ENCODE results near the gene JUN.

Gene JUN

DNA sequence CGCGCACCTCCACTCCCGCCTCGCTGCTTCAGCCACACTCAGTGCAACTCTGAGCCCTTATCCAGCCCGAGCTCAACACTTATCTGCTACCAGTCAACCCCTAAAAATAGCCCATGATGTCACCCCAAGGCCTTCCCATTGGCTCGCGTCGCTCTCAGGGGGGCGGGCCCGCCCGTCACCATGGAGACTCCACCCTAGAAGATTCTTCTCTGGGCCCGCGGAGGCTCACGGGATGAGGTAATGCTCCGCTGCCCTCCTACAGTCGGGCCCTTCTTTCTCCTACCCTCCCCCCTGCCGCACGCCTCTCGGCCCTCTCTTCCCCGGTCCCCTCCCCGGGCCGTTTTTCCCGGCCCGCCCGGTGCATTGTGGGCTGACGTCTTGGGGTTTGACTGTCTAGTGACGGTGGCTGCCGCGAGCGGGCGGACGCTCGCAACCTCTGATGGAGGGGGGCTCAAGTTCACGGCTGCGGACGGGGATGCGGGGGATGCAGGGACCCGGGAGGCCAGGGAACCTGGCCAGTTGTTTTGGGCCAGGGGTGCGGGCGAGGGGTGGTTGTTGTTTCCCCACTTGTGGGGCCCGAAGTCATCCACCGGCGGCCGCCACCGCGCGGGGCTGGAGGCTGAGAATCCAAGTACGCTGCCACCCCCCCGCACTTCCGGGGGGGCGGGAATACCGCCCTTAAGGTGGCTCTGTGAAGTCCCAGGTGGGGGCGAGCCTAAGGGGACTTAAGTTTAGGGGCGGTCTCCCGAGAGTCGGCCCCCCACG, at the start of gene JUN:
Gene JUN (minus strand): TSS at position 55 of the 765 bp plus-strand sequence. CDS start 977 bp downstream, outside the sequence.
- peak; percentile 96 to 98 for DNase-seq

- no peak for DNase-seq
Measured at GRCh38 chr1:58833166-58833565, 49.3 kb upstream of the JUN start.

DNA sequence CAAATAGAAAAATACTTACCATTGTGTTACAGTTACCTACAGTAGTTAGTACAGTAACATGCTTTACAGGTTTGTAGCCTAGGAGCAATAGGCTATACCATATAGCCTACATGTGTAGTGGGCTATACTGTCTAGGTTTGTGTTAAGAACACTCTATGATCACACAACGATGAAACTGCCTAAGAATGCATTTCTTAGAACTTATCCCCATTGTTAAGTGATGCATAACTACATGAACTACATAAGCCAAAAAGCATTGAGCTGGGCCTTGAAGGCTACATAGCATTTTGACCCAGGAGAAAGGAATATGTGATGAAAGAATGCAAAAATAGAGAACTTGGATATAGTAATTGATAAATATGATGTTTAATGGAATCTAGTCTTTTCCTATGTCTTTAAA, 46.4 kb upstream of the JUN start:
- no peak for DNase-seq

DNA sequence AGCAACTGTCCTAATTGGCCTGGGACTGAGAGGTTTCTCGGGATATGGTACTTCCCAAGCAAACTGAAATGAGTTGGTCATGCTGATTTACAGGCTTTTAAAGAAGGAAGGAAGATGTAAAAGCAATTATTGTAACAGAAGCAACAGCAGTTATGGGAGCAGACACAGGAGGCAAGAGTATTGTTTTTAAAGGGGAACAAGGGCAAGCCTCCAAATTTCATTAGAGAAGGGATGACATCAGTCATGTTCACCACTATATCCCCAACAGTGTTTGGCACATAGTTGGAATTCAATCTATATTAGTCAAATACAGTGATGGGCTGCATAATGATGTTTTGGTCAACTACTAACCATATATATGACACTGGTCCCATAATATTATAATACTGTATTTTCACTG, 46.0 kb upstream of the JUN start:
- DNase-seq: no peak

DNA sequence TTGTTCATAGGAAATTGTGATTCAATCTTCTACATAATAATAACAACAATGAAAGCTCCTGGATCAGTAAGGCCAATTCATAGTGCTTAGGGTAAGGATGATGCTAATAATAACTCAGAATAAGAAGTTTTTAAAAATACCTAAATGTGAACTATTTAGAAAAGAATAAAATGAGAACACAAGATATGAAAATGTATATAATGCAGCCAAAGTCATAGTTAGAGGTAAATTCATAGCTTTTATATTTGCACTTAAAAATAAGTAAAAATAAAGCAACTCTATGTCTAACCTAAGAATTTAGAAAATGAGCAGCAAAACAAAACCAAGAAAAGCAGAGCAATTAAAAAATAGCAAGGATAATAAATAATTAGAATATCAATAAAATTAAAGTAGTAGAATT, 43.5 kb upstream of the JUN start:
- DNase-seq: no peak

DNA sequence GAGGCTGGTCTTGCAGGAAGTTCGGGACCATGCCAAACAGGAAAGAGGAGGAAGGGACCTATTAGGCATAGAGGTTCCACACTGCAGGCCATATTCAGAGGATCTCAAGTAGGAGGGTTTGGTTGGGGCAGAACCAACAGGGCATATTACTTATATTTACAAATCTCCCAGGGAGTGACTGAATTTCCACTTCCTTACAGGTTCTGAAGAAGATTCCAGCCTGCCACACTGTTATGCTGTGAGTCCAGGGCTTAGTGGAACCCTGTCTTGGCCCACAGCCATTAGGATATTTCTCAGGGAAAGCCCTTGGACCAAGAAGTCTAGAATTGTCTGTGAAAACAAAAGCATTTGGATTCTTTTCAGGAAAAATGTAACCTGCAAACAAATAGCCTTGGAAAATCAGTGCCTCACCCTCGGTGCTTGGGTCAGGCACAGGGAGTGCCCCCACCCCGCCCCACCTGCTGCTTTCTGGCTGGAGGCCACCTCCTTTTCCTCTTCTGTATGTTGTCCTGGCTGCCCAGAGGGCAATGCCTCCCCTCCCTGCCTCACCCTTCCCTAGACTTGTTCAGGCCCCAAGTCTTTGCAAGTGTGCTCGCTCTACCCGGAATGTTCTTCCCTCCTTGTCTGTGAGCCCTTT, 41.0 kb upstream of the JUN start:
- DNase-seq: no peak

DNA sequence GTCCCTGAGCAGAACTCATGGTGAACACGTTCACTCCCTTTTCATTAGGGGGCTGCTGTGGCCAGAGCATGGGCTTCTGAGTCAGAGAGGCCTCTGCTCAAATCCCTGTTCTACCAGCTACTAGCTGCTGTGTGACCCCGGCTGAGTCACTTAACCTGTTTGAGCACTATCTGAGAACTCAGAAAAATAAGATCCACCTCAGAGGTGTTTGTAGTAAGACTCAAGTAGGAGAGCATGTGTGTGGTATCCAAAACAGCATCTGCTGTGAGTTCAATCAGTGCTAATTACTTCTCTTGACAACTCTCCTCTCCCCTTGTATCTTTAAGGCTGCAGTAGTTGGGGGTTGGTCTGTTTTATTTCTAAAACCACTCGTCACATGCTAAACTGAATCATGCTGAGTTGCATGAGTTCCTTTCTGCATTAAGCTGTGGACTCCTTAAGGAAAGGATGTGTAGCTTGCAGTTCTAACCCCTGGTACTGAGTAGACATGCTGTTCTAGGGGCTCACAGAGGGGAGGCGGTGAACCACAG, 39.7 kb upstream of the JUN start:
- DNase-seq: no peak

GRCh38 chr1:58821309-58821708, 37.5 kb upstream of the JUN start:
- DNase-seq: no peak

- DNase-seq: no peak
Measured at GRCh38 chr1:58818976-58819375, 35.1 kb upstream of the JUN start.

DNA sequence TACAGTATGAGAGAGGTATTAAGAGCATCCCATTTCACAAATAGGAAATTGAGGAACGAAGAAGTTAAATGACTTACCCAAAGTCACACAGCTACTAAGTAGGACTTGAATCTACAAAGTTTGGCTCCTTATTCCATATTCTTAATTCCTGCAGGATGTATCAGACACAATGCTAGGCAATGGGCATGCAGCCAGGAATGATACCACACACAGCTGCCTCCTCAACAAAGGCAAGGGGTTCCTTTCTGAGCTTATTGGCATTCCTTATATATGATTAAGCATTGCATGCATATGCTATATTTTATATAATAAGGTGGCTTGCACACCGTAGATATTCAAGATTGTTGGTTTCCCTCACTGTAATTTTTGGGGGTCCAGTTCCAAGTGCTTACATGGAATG, 34.2 kb upstream of the JUN start:
- DNase-seq: no peak

GRCh38 chr1:58816747-58817221, 32.9 kb upstream of the JUN start:
- no peak for DNase-seq

GRCh38 chr1:58816072-58816746, 32.4 kb upstream of the JUN start:
- peak; percentile 85 to 88 for DNase-seq

DNA sequence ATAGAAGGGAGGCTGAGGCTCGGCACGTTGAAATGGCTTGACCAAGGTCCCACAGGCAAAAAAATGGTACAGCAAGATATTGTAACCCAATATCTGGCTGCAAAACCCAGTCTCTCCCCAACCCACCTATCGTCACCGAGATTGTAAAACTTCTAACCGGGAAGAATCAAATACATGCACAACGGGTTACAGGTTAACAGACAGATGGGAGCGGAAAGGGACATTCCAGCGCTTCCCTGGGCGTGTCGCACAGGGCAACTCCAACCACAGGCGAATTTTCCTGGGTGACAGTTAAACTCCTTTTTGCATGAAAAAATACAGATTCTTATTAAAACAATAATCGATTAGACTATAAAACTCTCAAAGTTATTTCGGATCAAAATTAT, 31.8 kb upstream of the JUN start:
- peak in 1 of 2 experiments; percentile 15 for DNase-seq

DNA sequence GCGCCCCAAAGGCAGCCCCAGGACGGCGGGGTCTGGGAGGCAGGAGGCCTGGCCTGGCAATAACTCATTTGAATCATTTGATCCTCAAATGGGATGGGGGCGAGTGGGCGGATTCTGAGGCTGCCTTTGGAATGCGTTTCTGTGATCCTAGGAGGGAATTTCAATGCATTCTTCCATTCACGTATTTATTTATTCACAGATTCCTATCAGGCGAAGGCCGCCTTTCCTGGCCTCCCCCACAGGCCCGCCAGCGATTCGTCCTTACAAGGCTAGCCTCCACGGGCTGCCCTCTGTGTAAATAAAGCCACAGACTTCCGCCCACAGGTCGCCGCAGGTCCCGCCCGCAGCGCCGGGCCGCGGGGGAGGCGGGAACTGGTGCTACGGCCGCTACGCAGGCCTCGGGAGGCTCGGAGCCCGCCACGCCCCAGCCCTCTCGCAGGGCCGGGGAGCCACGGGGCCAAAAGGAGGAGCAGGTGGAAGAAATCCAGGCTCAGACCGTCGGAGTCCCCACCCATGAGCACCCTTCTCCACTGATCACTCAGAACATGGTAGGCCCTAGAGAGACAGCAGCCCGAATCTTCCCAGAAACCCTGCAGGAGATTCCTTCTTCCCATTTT, 31.3 kb upstream of the JUN start:
- DNase-seq: peak; percentile 62 to 76

DNA sequence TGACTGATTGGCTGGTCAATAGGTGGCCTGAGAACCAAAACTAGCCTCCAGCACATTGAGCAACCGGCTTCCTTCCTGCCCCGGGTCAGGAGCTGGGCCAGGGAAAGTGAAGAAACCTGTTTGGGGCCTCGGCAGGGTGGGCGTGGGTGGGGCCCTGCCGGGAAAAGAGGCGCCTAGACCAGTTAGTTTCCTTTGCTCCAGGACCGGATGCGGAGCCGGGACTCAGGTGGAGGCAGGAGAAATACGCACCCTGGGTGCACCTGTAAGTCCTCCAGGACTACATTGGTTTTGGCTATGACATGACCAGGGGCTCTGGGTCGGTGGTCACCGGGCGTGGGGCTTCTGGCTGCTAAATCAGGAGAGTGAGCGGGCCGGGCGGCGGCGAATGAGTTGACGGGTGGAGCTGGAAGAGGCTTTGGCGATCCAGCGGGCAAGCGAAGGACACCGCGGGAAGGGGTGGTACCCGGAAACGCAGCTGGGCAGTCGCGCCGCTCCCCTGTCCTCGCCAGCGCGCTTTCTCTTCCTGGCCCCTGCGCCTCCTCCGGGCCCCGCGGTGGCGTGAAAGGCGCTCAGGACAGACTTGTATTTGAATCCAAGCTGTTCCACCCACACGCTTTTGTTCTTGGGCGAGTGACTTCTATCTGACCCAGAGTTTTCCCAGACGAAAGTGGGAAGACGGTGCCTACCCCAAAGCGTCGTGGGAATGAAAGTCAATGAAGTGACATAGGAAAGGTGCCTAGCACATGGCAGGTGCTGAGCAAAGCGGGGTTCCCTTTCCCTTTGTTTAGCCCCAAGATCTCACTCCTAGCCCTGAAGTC, 30.6 kb upstream of the JUN start:
- DNase-seq: no peak

DNA sequence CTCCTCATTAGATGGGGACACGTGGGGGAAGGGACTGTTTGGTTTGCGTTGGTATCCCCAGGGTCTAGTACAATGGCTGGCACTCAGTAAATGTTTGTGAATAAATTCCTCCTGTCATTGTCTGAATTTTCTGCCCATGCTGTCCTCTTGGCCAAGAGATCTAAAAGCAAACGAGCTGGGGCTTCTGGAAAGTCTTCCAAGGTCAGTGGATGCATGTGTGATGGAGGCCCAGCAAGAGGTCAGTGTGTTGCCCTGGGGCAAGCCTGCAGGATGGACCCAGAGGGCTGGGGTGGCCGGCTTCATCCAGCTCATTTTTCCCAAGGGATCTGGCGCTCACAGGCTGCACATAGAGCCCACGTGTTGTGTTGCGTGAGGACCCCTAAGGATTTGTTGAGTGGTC, 30.0 kb upstream of the JUN start:
- no peak for DNase-seq

- DNase-seq: no peak
Measured at GRCh38 chr1:58813361-58813760, 29.5 kb upstream of the JUN start.

DNA sequence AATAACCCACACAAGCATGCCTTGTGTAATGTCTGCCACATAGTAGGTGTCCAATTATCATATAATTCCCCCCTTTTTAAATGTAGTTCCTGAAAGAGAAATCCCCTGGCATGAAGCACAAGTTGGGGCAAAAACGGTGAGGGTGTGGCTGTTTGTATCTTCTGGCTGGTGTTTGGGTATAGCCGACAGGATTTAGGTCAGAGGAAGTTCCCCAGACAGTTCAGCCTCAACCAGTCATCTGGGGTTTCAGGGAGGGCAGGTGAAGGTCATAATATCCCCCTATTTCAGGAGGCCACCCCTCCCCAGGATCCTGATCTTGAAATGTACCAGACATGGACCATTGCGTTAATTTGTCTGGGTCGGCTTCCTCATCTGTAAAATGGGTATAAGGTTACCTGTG, 29.1 kb upstream of the JUN start:
- DNase-seq: no peak

- DNase-seq: no peak
Measured at GRCh38 chr1:58812468-58812867, 28.6 kb upstream of the JUN start.

DNA sequence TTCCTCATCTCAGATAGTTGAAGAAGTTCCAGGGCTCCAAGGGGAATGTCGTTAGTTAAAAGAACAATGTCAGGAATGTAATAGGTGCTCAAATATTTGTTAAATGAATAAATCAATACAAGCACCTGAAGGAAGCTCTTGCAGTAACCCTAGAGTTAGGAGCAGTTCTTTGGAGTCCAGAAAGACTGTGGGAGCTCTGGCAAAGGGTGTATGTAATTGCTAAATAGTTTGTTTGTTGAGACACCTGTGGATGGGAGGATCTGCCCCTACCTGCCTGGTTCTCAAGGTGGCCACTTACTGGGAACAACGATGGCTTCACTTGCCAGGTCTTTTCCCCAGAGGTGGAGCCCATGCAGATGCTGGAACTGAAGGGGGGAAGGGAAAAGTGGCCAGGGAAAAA, 27.5 kb upstream of the JUN start:
- no peak for DNase-seq

DNA sequence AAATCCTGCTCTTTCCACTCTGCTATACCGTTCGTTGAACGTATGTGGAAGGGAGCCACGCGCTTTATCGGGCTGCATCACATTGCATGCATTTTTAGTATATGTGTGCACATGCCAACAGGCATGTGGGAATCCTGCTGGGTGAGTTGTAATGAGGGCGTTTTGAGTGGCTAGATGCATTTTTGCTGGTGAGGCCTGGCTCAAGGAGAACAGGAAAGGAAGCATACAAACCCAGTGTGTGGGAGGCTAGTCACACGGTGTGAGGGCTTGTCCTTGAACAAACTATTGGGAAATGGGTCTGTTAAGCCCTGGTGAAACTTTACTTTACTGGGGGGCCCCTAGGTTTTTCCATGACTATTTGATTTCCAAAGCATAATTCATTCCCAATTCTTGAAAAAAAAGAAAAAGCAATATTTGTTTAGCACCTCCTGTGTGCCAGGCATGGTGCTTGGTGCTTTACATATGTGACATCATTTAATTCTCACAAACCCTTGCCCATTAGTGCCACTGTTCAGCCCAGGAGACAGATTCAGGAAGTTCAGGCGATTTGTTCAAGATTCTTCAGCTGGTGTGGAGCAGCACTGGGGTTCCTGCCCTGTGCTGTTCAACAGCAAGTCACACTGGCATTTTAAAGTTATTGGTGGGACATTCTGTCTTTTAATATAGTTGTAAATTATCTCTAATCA, 25.6 kb upstream of the JUN start:
- DNase-seq: no peak

DNA sequence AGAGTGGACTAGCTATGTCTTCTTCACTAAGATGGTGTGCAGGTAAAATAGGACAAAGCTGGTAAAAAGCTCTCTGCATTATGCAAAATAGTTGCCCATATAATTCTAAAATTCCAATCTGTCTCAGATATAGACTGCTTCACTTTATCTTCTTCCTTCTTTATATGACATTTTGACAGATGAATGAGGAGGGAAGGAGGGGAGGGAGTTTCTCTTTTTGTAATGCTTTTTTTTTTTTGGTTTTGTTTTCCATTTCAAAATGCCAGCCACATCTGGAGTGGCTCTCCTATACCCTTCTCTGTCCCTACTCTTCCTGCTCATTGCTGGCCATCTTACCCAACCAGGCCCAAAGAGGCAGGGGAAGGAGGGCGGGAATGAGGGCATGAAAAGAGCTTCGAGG, 24.2 kb upstream of the JUN start:
- DNase-seq: no peak
